Neural cell (in vitro differentiated cells): ENCODE results near the gene NHSL2. TPM values are rescaled to one million over a fixed set of nuclear protein-coding genes. Genes with fewer than 3 reads are reported as not detected.

Source experiments
- H2AFZ ChIP-seq: fragments of 200-600, 300-800 bp; sonication (generic), shearing (Covaris generic); 2 replicates; pipeline ENCODE4 v1.6.0; 2014; ENCODE audit warnings: low read depth, mild to moderate bottlenecking, antibody characterized with exemption, low read length, moderate library complexity
- H3F3A ChIP-seq: fragments of 200-600 bp; shearing (Covaris generic); 2 replicates; pipeline ENCODE4 v1.6.1; 2016; ENCODE audit warnings: mild to moderate bottlenecking, moderate library complexity, mixed read lengths, antibody characterized with exemption, low read length; ENCODE audit not compliant: insufficient read depth, poor library complexity, severe bottlenecking
- H3K27ac ChIP-seq: fragments of 200-600, 300-800 bp; sonication (generic), shearing (Covaris generic); 2 replicates; pipeline ENCODE4 v1.5.1; 2014; ENCODE audit warnings: mild to moderate bottlenecking, low read length, moderate library complexity
- H3K27me3 ChIP-seq: fragments of 300-800, 200-600 bp; sonication (generic), shearing (Covaris generic); 2 replicates; pipeline ENCODE4 v1.6.0; 2014; ENCODE audit warnings: mild to moderate bottlenecking, low read depth, low read length, moderate library complexity; ENCODE audit not compliant: insufficient read depth
- H3K36me3 ChIP-seq: fragments of 300-800, 200-600 bp; sonication (generic), shearing (Covaris generic); 2 replicates; pipeline ENCODE4 v1.5.1; 2014; ENCODE audit warnings: mild to moderate bottlenecking, antibody characterized with exemption, low read length, moderate library complexity; ENCODE audit not compliant: insufficient read depth
- H3K4me2 ChIP-seq: fragments of 300-800, 200-600 bp; sonication (generic), shearing (Covaris generic); 2 replicates; pipeline ENCODE4 v1.6.0; 2014; ENCODE audit warnings: mild to moderate bottlenecking, low read length
- H3K4me3 ChIP-seq: fragments of 300-800, 200-600 bp; sonication (generic), shearing (Covaris generic); 2 replicates; pipeline ENCODE4 v1.5.1; 2014; ENCODE audit warnings: mild to moderate bottlenecking, low read length, moderate library complexity
- H3K79me2 ChIP-seq: fragments of 200-600 bp; shearing (Covaris generic); replicated peaks from 2 replicates; pipeline ENCODE4 v1.6.0; 2014; ENCODE audit warnings: mild to moderate bottlenecking, low read length, moderate library complexity; ENCODE audit not compliant: insufficient read depth
- H3K9ac ChIP-seq: fragments of 300-800, 200-600 bp; sonication (generic), shearing (Covaris generic); 2 replicates; pipeline ENCODE4 v1.6.1; 2016; ENCODE audit warnings: mild to moderate bottlenecking, low read length, mixed read lengths
- H3K9me2 ChIP-seq: fragments of 200-600 bp; shearing (Covaris generic); 2 replicates; pipeline ENCODE4 v1.6.1; 2016; ENCODE audit warnings: mild to moderate bottlenecking, low read length, mixed read lengths; ENCODE audit not compliant: insufficient read depth
- H3K9me3 ChIP-seq: fragments of 200-600, 300-800 bp; sonication (generic), shearing (Covaris generic); 2 replicates; pipeline ENCODE4 v1.6.1; 2016; ENCODE audit warnings: mild to moderate bottlenecking, mixed run types, low read length, moderate library complexity, mixed read lengths
- H4K20me1 ChIP-seq: fragments of 200-600 bp; shearing (Covaris generic); 2 replicates; pipeline ENCODE4 v1.6.1; 2016; ENCODE audit warnings: mild to moderate bottlenecking, mixed run types; ENCODE audit not compliant: insufficient read depth
- CTCF ChIP-seq: fragments of 450-650 bp; IDR thresholded peaks from 2 replicates; pipeline ENCODE4 v1.5.1; 2014; ENCODE audit warnings: antibody characterized with exemption, mild to moderate bottlenecking, moderate library complexity; ENCODE audit not compliant: poor library complexity, severe bottlenecking
- EP300 ChIP-seq: fragments of 450-650 bp; conservative IDR thresholded peaks from 2 replicates; pipeline ENCODE4 v1.6.1; 2014; ENCODE audit warnings: antibody characterized with exemption, mild to moderate bottlenecking, moderate library complexity; ENCODE audit not compliant: poor library complexity, severe bottlenecking
- EZH2 ChIP-seq: fragments of 200-600, 300-800 bp; shearing (Covaris generic), sonication (generic); IDR thresholded peaks from 2 replicates; pipeline ENCODE4 v1.6.1; 2014; ENCODE audit warnings: antibody characterized with exemption, low read length, borderline replicate concordance, mild to moderate bottlenecking; ENCODE audit not compliant: insufficient read depth, poor library complexity, severe bottlenecking
- MXI1 ChIP-seq: fragments of 450-650 bp; conservative IDR thresholded peaks from 2 replicates; pipeline ENCODE4 v1.6.1; 2014; ENCODE audit warnings: antibody characterized with exemption, mild to moderate bottlenecking; ENCODE audit not compliant: poor library complexity, severe bottlenecking
- POLR2AphosphoS5 ChIP-seq: IDR thresholded peaks from 2 replicates; pipeline ENCODE4 v1.6.1; 2012
- RAD21 ChIP-seq: fragments of 450-650 bp; conservative IDR thresholded peaks from 2 replicates; pipeline ENCODE4 v1.6.1; 2014; ENCODE audit warnings: antibody characterized with exemption, mild to moderate bottlenecking, moderate library complexity
- REST ChIP-seq: IDR thresholded peaks from 2 replicates; pipeline ENCODE4 v1.6.1; 2012; ENCODE audit warnings: borderline replicate concordance
- SMC3 ChIP-seq: fragments of 450-650 bp; conservative IDR thresholded peaks from 2 replicates; pipeline ENCODE4 v1.6.1; 2014; ENCODE audit warnings: antibody characterized with exemption, mild to moderate bottlenecking, moderate library complexity; ENCODE audit not compliant: poor library complexity
- TAF1 ChIP-seq: IDR thresholded peaks from 2 replicates; pipeline ENCODE4 v1.6.1; 2012; ENCODE audit warnings: low read depth
- polyA plus RNA-seq: library from polyadenylated mRNA; depleted of rRNA; stranded (reverse); fragments of >200 nt; gene quantifications from 2 replicates; pipeline ENCODE4 v1.2.3, GENCODE V29; 2014

Gene NHSL2
- polyA plus RNA-seq, 1 donor from 2014 or later: 0.87 TPM

- H4K20me1 ChIP-seq: no peaks in the 10 kb centered on the region
- TF ChIP-seq TAF1 (no peak), CTCF (no peak), EP300 (no peak), POLR2AphosphoS5 (no peak), REST (no peak), RAD21 (no peak), EZH2 (no peak), MXI1 (no peak), SMC3 (no peak)
These were observed 128.2 kb downstream of the NHSL2 start for GRCh38 chrX:72038868-72039267.

GRCh38 chrX:72040506-72040905 is 129.9 kb downstream of the NHSL2 start:
- Histone ChIP-seq H2AFZ (no peak overlapping the region), H3K4me3 (no peak overlapping the region), H3K4me2 (no peak overlapping the region), H3K9ac (no peak overlapping the region), H3K27ac (no peak overlapping the region), H4K20me1 (no peaks in the 10 kb centered on the region), H3K9me3 (no peaks in the 10 kb centered on the region), H3K9me2 (no peaks in the 10 kb centered on the region), H3K27me3 (no peaks in the 10 kb centered on the region), H3F3A (no peaks in the 10 kb centered on the region), H3K79me2 (no peaks in the 10 kb centered on the region), H3K36me3 (no peaks in the 10 kb centered on the region)
- no peak for TF ChIP-seq SMC3
- TF ChIP-seq RAD21: no peak
- no peak for TF ChIP-seq MXI1
- TF ChIP-seq REST: no peak
- TF ChIP-seq POLR2AphosphoS5: no peak
- no peak for TF ChIP-seq EZH2
- no peak for TF ChIP-seq CTCF
- no peak for TF ChIP-seq TAF1
- TF ChIP-seq EP300: no peak

More at GRCh38 chrX:72038868-72039267, 128.2 kb downstream of the NHSL2 start:
- Histone ChIP-seq H3K79me2 (no peaks in the 10 kb centered on the region), H3K9me3 (no peaks in the 10 kb centered on the region), H3K36me3 (no peaks in the 10 kb centered on the region), H3K27ac (no peak overlapping the region), H3K4me3 (no peak overlapping the region), H3K9me2 (no peaks in the 10 kb centered on the region), H3F3A (no peaks in the 10 kb centered on the region), H2AFZ (no peak overlapping the region), H3K27me3 (no peaks in the 10 kb centered on the region), H3K4me2 (no peak overlapping the region), H3K9ac (no peak overlapping the region)
